B cell (primary cell): ENCODE data around the gene CDK6. TPM values are rescaled to one million over a fixed set of nuclear protein-coding genes. Genes with fewer than 3 reads are reported as not detected.
A peak's percentile ranks its signal among the peaks of the same experiment; 100 is the strongest.

Source experiments
- ATAC-seq: fragments of 200-7000 bp; cut with Tn5 transposase; one replicate; pipeline ENCODE4 v1.10.0; 2021; ENCODE audit warnings: low read depth, mild to moderate bottlenecking, moderate number of reproducible peaks, moderate library complexity
- CTCF ChIA-PET: fragments of 350-600 bp; sonication (Branson Sonifier 250); formaldehyde crosslinking; loops from one replicate; lab custom pipeline; 2021; ENCODE audit warnings: antibody characterized with exemption, inconsistent platforms; lab: Charles Lee
- POLR2A ChIA-PET: fragments of 350-600 bp; sonication (Branson Sonifier 250); formaldehyde crosslinking; loops from one replicate; lab custom pipeline; 2021; ENCODE audit warnings: antibody characterized with exemption; lab: Charles Lee
- DNase-seq: peaks from one replicate; pipeline ENCODE4 v3.0.0; 2013
- H2AFZ ChIP-seq: 2 replicates; pipeline ENCODE4 v1.6.1; 2012; ENCODE audit warnings: mild to moderate bottlenecking, low read depth, low read length; ENCODE audit not compliant: insufficient read depth, poor library complexity, severe bottlenecking
- H3K27ac ChIP-seq, 2 donors: 1 replicate in 1 of 2; 2 replicates in 1 of 2; pipeline ENCODE4 v1.5.1; 2012 to 2013; ENCODE audit warnings: low read length in 2 of 2, mild to moderate bottlenecking in 2 of 2, moderate library complexity in 1 of 2
- H3K27me3 ChIP-seq, 4 experiments: fragments of 200-600 bp in 1 of 4; sonication (generic) in 1 of 4; replicated peaks in 1 of 4; 1 replicate in 2 of 4; 2 replicates in 2 of 4; pipeline versions ENCODE4 v1.6.1 to v1.7.0; 2013 to 2016; ENCODE audit warnings: low read length in 3 of 4, mild to moderate bottlenecking in 2 of 4, mixed read lengths in 1 of 4, moderate library complexity in 1 of 4; ENCODE audit not compliant: insufficient read depth in 4 of 4, control insufficient read depth in 3 of 4; ENCODE audit errors: control extremely low read depth in 1 of 4
- H3K36me3 ChIP-seq, 2 experiments: replicated peaks in 1 of 2; 1 replicate in 1 of 2; 2 replicates in 1 of 2; pipeline versions ENCODE4 v1.6.1 to v1.7.1; 2013; ENCODE audit warnings: low read length in 1 of 2; ENCODE audit not compliant: insufficient read depth in 2 of 2, control insufficient read depth in 1 of 2; ENCODE audit errors: control extremely low read depth in 1 of 2, extremely low read depth in 1 of 2
- H3K4me1 ChIP-seq, 2 donors: fragments of 200-600 bp in 1 of 2; sonication (generic) in 1 of 2; 1 replicate in 1 of 2; 2 replicates in 1 of 2; pipeline versions ENCODE4 v1.5.1 to v1.6.1; 2013 to 2017; ENCODE audit warnings: low read length in 2 of 2; ENCODE audit not compliant: control insufficient read depth in 2 of 2, insufficient read depth in 2 of 2
- H3K4me2 ChIP-seq: replicated peaks from 2 replicates; pipeline ENCODE3; 2012; ENCODE audit warnings: mild to moderate bottlenecking, low read depth, low read length; ENCODE audit not compliant: poor library complexity, severe bottlenecking
- H3K4me3 ChIP-seq, 5 experiments: fragments of 200-600 bp in 1 of 5; sonication (generic) in 1 of 5; 1 replicate in 3 of 5; 2 replicates in 2 of 5; pipeline versions ENCODE4 v1.5.1 to v1.7.0; 2011 to 2016; ENCODE audit warnings: low read length in 4 of 5, mild to moderate bottlenecking in 4 of 5, low read depth in 2 of 5, control low read depth in 1 of 5, moderate library complexity in 1 of 5; ENCODE audit not compliant: insufficient read depth in 1 of 5; ENCODE audit errors: control extremely low read depth in 1 of 5, extremely low read depth in 1 of 5
- H3K79me2 ChIP-seq: fragments of 200-600 bp; sonication (generic); one replicate; pipeline ENCODE4 v1.6.0; 2016; ENCODE audit warnings: low read length; ENCODE audit not compliant: control insufficient read depth, insufficient read depth
- H3K9ac ChIP-seq: fragments of 200-600 bp; sonication (generic); 2 replicates; pipeline ENCODE4 v1.6.1; 2017; ENCODE audit warnings: mild to moderate bottlenecking, low read length, moderate library complexity
- H3K9me3 ChIP-seq, 3 donors: one replicate each; pipeline versions ENCODE4 v1.6.1 to v1.7.1; 2013; ENCODE audit warnings: low read length in 2 of 3; ENCODE audit not compliant: control insufficient read depth in 2 of 3, insufficient read depth in 1 of 3; ENCODE audit errors: control extremely low read depth in 1 of 3
- H4K20me1 ChIP-seq: 2 replicates; pipeline ENCODE4 v1.6.0; 2012; ENCODE audit warnings: mild to moderate bottlenecking, low read length; ENCODE audit not compliant: insufficient read depth, control insufficient read depth, poor library complexity, severe bottlenecking
- H3K27ac Mint-ChIP-seq: one replicate; pipeline ENCODE4 v1.8.0; 2021; ENCODE audit warnings: mixed read lengths
- H3K27me3 Mint-ChIP-seq: one replicate; pipeline ENCODE4 v1.8.0; 2021; ENCODE audit warnings: mixed read lengths
- H3K4me1 Mint-ChIP-seq: one replicate; pipeline ENCODE4 v1.8.0; 2021; ENCODE audit warnings: mixed read lengths
- H3K4me3 Mint-ChIP-seq: one replicate; pipeline ENCODE4 v1.8.0; 2021; ENCODE audit warnings: mixed read lengths
- H3K9me3 Mint-ChIP-seq: one replicate; pipeline ENCODE4 v1.8.0; 2022; ENCODE audit warnings: mixed read lengths; ENCODE audit not compliant: insufficient read depth
- EZH2 ChIP-seq: IDR thresholded peaks from 2 replicates; pipeline ENCODE4 v1.6.1; 2012; ENCODE audit warnings: borderline replicate concordance, low read depth, mild to moderate bottlenecking, moderate library complexity, low read length; ENCODE audit not compliant: insufficient read depth, poor library complexity, severe bottlenecking
- WGBS: methylation state at CpG from one replicate; pipeline ENCODE4 v1.1.5; 2013; ENCODE audit warnings: missing lambda C conversion rate; ENCODE audit not compliant: insufficient coverage; 5-methylcytosine and 5-hydroxymethylcytosine counted together
- intact Hi-C: fragments of 100-400 bp; cut with micrococcal nuclease; formaldehyde crosslinking; loops from one replicate; pipeline ENCODE4 v1.10.0; 2022
- polyA plus RNA-seq: library from polyadenylated mRNA; depleted of rRNA; stranded (reverse); fragments of >200 nt; gene quantifications from 2 replicates; pipeline ENCODE4 v1.2.3, GENCODE V29; 2012
- total RNA-seq, 2 donors: library from RNA; stranded (reverse); fragments of 120-200 nt in 1 of 2; gene quantifications; 1 replicate in 1 of 2; 2 replicates in 1 of 2; pipeline versions ENCODE4 v1.2.3 to v1.2.4, GENCODE V29; 2013 to 2022
- TF ChIP-seq, protein P1 (sequence below): fragments of 200-600 bp; IDR thresholded peaks from one replicate; pipeline ENCODE4 v1.8.0; 2022; ENCODE audit warnings: antibody characterized with exemption, mild to moderate bottlenecking

Gene CDK6
- total and polyA plus RNA-seq, 2 donors (not counting 1 experiment from before 2014, with no cell fraction given), result 3.0 to 14.6 TPM

GRCh38 chr7:92621561-92622023, 214.8 kb downstream of the CDK6 start:
- Mint-ChIP-seq H3K9me3 (no peaks in the 10 kb centered on the region), H3K27me3 (no peaks in the 10 kb centered on the region), H3K4me3 (no peak overlapping the region), H3K4me1 (peaks cover 10% of the 10 kb centered on the region), H3K27ac (no peak overlapping the region)
- H3K27ac ChIP-seq, result no peak overlapping the region
- no peaks in the 10 kb centered on the region for H3K27me3 ChIP-seq
- no peak for ATAC-seq
- H2AFZ ChIP-seq, result peak overlapping the region; percentile 31
- no peak for TF ChIP-seq EZH2
- TF ChIP-seq, protein P1, sequence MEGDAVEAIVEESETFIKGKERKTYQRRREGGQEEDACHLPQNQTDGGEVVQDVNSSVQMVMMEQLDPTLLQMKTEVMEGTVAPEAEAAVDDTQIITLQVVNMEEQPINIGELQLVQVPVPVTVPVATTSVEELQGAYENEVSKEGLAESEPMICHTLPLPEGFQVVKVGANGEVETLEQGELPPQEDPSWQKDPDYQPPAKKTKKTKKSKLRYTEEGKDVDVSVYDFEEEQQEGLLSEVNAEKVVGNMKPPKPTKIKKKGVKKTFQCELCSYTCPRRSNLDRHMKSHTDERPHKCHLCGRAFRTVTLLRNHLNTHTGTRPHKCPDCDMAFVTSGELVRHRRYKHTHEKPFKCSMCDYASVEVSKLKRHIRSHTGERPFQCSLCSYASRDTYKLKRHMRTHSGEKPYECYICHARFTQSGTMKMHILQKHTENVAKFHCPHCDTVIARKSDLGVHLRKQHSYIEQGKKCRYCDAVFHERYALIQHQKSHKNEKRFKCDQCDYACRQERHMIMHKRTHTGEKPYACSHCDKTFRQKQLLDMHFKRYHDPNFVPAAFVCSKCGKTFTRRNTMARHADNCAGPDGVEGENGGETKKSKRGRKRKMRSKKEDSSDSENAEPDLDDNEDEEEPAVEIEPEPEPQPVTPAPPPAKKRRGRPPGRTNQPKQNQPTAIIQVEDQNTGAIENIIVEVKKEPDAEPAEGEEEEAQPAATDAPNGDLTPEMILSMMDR, result no peak
- no peak for DNase-seq
- intact Hi-C loops, result loop anchor here (1.0 to 10.0 kb wide), 6 partner anchors 70 to 613 kb away; partner anchors contain the start of gene VPS50
- peaks cover 3 to 11% of the 10 kb centered on the region in 2 experiments for H3K36me3 ChIP-seq
- no peaks in the 10 kb centered on the region for H3K9me3 ChIP-seq
- no peaks in the 10 kb centered on the region for H3K79me2 ChIP-seq
- POLR2A ChIA-PET, result interaction anchor here (0.7 kb wide), 1 partner anchor 693 kb away, joined by 3 read pairs; no protein-coding TSS in a partner anchor
- H3K9ac ChIP-seq, result no peak overlapping the region
- H3K4me2 ChIP-seq, result no peak overlapping the region
- H4K20me1 ChIP-seq, result no peaks in the 10 kb centered on the region
- no CpG with 5 or more reads among the region's 2 CpGs for WGBS
- no peak overlapping the region for H3K4me3 ChIP-seq
- H3K4me1 ChIP-seq, result peaks cover 8 to 9% of the 10 kb centered on the region in 2 donors
- CTCF ChIA-PET, result interaction anchor here (0.7 to 5.4 kb wide), 17 partner anchors 11 to 607 kb away, joined by 3 to 28 read pairs (median 4); no protein-coding TSS in a partner anchor

DNA sequence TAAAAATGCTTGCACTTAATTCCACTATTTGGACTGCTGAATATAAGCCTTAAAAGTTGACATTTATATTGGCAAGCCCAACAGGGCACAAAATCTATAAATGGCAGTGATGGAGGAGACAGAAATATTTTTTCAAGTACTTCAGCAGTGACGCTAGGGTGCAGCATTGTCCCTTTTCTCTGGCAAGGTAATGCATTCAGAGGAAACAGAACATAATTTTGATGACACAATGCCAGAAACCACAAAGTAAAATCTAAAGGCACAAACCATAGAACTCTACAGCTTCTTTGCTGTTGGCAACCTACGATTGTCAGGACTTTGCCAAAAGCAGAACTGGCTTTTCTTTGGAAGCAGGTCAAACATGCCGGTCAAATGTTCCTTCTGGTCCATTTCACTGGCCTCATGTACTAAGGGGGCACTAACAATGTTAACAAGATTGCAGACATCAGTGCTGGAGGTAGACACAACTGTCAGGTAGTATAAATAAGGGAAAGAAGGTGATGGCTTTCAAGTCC, 215.3 kb downstream of the CDK6 start:
- Histone ChIP-seq H3K36me3 (peaks cover 3 to 11% of the 10 kb centered on the region in 2 experiments), H3K9ac (no peak overlapping the region), H3K79me2 (no peaks in the 10 kb centered on the region), H3K9me3 (no peaks in the 10 kb centered on the region), H3K4me2 (no peak overlapping the region), H3K4me3 (no peak overlapping the region), H2AFZ (peak overlapping the region; percentile 31), H3K4me1 (peaks cover 8 to 9% of the 10 kb centered on the region in 2 donors), H3K27me3 (no peaks in the 10 kb centered on the region), H4K20me1 (no peaks in the 10 kb centered on the region), H3K27ac (no peak overlapping the region)
- ATAC-seq, result peak; percentile 78
- H3K9me3 Mint-ChIP-seq, result no peaks in the 10 kb centered on the region
- WGBS, result 0% methylated on average over 3 of the region's 3 CpGs
- H3K4me1 Mint-ChIP-seq, result peaks cover 8% of the 10 kb centered on the region
- intact Hi-C loops, result loop anchor here (1.0 to 10.0 kb wide), 6 partner anchors 70 to 614 kb away; partner anchors contain the start of gene VPS50
- no peaks in the 10 kb centered on the region for H3K27me3 Mint-ChIP-seq
- no peak overlapping the region for H3K4me3 Mint-ChIP-seq
- CTCF ChIA-PET, result interaction anchor here (0.7 to 5.4 kb wide), 16 partner anchors 12 to 608 kb away, joined by 3 to 28 read pairs (median 4); partner anchors contain the start of gene FAM133B
- peak overlapping the region; percentile 11 for H3K27ac Mint-ChIP-seq
- peak; percentile 78 for DNase-seq
- POLR2A ChIA-PET, result interaction anchor here (0.7 kb wide), 1 partner anchor 693 kb away, joined by 3 read pairs; no protein-coding TSS in a partner anchor
- TF ChIP-seq, protein P1, result peak; percentile 78
- no peak for TF ChIP-seq EZH2
